ENCODE results near the gene AOPEP. TPM values are rescaled to one million over a fixed set of nuclear protein-coding genes. Genes with fewer than 3 reads are reported as not detected.

Gene AOPEP
- total RNA-seq, 1 experiment from 2014 or later: 14.4 TPM

DNA sequence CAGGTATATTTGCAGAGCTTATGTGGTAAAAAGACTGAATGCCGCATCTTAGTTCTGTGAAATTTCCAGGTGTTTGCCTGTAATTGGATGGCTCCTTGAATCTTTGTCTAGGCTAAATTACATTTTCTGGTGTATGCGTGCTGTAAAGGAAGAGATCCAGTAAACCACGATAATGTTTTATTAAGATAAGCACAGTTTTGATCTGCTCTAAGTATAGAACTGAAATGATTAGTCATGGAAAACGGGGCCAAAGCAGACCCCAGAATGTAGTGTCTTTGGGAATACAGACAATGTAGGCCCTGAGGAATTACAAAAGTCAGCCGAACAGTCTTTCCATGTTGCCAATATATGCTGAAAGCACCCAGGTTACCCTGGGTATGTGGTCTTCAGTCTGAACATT is 333.7 kb downstream of the AOPEP start:
- H3K4me3 Mint-ChIP-seq: no peak overlapping the region
- peaks cover 44% of the 10 kb centered on the region for H3K4me1 Mint-ChIP-seq
- no peaks in the 10 kb centered on the region for H3K9me3 Mint-ChIP-seq
- TF ChIP-seq, protein P1, sequence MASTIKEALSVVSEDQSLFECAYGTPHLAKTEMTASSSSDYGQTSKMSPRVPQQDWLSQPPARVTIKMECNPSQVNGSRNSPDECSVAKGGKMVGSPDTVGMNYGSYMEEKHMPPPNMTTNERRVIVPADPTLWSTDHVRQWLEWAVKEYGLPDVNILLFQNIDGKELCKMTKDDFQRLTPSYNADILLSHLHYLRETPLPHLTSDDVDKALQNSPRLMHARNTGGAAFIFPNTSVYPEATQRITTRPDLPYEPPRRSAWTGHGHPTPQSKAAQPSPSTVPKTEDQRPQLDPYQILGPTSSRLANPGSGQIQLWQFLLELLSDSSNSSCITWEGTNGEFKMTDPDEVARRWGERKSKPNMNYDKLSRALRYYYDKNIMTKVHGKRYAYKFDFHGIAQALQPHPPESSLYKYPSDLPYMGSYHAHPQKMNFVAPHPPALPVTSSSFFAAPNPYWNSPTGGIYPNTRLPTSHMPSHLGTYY (CRISPR knock-in tag; IDR thresholded peaks at IDR 0.05): no peak
- TF ChIP-seq ELF4 (CRISPR knock-in tag; IDR thresholded peaks at IDR 0.05; ENCODE audit: low read depth) (no peak), ZNF138 (CRISPR knock-in tag; conservative IDR thresholded peaks at IDR 0.05) (no peak), CBFB (CRISPR knock-in tag; IDR thresholded peaks at IDR 0.05; ENCODE audit: low read depth) (no peak), TEAD1 (CRISPR knock-in tag; IDR thresholded peaks at IDR 0.05) (no peak), GABPB1 (CRISPR knock-in tag; IDR thresholded peaks at IDR 0.05) (no peak), TEAD4 (CRISPR knock-in tag; IDR thresholded peaks at IDR 0.05) (no peak), IRF2 (CRISPR knock-in tag; IDR thresholded peaks at IDR 0.05; ENCODE audit: borderline replicate concordance, low read depth) (no peak), HMGA2 (CRISPR knock-in tag; IDR thresholded peaks at IDR 0.05) (no peak), SOX15 (CRISPR knock-in tag; IDR thresholded peaks at IDR 0.05) (no peak), GRHL2 (CRISPR knock-in tag; IDR thresholded peaks at IDR 0.05; ENCODE audit: insufficient replicate concordance, severe bottlenecking) (no peak), ZBTB21 (CRISPR knock-in tag; IDR thresholded peaks at IDR 0.05; ENCODE audit: borderline replicate concordance) (no peak), ZNF121 (CRISPR knock-in tag; IDR thresholded peaks at IDR 0.05) (no peak), NR1H2 (CRISPR knock-in tag; IDR thresholded peaks at IDR 0.05) (no peak)
- TF ChIP-seq, protein P2, sequence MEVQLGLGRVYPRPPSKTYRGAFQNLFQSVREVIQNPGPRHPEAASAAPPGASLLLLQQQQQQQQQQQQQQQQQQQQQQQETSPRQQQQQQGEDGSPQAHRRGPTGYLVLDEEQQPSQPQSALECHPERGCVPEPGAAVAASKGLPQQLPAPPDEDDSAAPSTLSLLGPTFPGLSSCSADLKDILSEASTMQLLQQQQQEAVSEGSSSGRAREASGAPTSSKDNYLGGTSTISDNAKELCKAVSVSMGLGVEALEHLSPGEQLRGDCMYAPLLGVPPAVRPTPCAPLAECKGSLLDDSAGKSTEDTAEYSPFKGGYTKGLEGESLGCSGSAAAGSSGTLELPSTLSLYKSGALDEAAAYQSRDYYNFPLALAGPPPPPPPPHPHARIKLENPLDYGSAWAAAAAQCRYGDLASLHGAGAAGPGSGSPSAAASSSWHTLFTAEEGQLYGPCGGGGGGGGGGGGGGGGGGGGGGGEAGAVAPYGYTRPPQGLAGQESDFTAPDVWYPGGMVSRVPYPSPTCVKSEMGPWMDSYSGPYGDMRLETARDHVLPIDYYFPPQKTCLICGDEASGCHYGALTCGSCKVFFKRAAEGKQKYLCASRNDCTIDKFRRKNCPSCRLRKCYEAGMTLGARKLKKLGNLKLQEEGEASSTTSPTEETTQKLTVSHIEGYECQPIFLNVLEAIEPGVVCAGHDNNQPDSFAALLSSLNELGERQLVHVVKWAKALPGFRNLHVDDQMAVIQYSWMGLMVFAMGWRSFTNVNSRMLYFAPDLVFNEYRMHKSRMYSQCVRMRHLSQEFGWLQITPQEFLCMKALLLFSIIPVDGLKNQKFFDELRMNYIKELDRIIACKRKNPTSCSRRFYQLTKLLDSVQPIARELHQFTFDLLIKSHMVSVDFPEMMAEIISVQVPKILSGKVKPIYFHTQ (CRISPR knock-in tag; IDR thresholded peaks at IDR 0.05): no peak
- TF ChIP-seq, protein P3, sequence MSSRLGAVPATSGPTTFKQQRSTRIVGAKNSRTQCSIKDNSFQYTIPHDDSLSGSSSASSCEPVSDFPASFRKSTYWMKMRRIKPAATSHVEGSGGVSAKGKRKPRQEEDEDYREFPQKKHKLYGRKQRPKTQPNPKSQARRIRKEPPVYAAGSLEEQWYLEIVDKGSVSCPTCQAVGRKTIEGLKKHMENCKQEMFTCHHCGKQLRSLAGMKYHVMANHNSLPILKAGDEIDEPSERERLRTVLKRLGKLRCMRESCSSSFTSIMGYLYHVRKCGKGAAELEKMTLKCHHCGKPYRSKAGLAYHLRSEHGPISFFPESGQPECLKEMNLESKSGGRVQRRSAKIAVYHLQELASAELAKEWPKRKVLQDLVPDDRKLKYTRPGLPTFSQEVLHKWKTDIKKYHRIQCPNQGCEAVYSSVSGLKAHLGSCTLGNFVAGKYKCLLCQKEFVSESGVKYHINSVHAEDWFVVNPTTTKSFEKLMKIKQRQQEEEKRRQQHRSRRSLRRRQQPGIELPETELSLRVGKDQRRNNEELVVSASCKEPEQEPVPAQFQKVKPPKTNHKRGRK (CRISPR knock-in tag; IDR thresholded peaks at IDR 0.05; ENCODE audit: borderline replicate concordance): no peak
- TF ChIP-seq, protein P4, sequence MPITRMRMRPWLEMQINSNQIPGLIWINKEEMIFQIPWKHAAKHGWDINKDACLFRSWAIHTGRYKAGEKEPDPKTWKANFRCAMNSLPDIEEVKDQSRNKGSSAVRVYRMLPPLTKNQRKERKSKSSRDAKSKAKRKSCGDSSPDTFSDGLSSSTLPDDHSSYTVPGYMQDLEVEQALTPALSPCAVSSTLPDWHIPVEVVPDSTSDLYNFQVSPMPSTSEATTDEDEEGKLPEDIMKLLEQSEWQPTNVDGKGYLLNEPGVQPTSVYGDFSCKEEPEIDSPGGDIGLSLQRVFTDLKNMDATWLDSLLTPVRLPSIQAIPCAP (CRISPR knock-in tag; IDR thresholded peaks at IDR 0.05): no peak
- POLR2A ChIA-PET: no interaction called here
- H3K36me3 Mint-ChIP-seq: no peaks in the 10 kb centered on the region
- no peak overlapping the region for H3K27ac Mint-ChIP-seq
- CTCF ChIA-PET: no interaction called here
- H3K27me3 Mint-ChIP-seq (ENCODE audit: low read depth): no peaks in the 10 kb centered on the region
- ATAC-seq (no peak), DNase-seq (ENCODE audit: low spot score) (no peak)

DNA sequence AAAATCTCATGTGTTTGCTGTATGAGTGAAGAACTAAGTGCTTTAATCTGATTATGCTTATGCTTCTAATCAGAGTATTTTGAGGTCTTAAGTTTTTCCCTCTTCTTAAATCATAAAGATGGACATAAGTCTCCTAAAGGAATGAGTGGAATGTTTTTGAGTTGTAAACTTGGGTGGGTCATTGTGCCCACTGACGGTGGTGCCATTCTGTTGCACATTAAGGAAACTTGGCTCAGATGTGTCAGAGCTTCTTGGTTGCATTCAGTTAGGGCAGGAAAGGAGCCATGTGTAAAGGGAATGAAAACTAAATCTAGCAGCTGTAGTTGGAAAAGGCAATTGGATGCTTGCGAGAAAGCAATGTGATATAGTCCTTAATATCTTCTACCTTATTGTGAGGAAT is 334.4 kb downstream of the AOPEP start:
- no peak overlapping the region for H3K27ac Mint-ChIP-seq
- TF ChIP-seq, protein P5, sequence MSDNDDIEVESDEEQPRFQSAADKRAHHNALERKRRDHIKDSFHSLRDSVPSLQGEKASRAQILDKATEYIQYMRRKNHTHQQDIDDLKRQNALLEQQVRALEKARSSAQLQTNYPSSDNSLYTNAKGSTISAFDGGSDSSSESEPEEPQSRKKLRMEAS (CRISPR knock-in tag; IDR thresholded peaks at IDR 0.05): no peak
- TF ChIP-seq, protein P6, sequence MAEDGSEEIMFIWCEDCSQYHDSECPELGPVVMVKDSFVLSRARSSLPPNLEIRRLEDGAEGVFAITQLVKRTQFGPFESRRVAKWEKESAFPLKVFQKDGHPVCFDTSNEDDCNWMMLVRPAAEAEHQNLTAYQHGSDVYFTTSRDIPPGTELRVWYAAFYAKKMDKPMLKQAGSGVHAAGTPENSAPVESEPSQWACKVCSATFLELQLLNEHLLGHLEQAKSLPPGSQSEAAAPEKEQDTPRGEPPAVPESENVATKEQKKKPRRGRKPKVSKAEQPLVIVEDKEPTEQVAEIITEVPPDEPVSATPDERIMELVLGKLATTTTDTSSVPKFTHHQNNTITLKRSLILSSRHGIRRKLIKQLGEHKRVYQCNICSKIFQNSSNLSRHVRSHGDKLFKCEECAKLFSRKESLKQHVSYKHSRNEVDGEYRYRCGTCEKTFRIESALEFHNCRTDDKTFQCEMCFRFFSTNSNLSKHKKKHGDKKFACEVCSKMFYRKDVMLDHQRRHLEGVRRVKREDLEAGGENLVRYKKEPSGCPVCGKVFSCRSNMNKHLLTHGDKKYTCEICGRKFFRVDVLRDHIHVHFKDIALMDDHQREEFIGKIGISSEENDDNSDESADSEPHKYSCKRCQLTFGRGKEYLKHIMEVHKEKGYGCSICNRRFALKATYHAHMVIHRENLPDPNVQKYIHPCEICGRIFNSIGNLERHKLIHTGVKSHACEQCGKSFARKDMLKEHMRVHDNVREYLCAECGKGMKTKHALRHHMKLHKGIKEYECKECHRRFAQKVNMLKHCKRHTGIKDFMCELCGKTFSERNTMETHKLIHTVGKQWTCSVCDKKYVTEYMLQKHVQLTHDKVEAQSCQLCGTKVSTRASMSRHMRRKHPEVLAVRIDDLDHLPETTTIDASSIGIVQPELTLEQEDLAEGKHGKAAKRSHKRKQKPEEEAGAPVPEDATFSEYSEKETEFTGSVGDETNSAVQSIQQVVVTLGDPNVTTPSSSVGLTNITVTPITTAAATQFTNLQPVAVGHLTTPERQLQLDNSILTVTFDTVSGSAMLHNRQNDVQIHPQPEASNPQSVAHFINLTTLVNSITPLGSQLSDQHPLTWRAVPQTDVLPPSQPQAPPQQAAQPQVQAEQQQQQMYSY (CRISPR knock-in tag; IDR thresholded peaks at IDR 0.05): no peak
- TF ChIP-seq, protein P4 (CRISPR knock-in tag; IDR thresholded peaks at IDR 0.05): no peak
- TF ChIP-seq TCF7 (CRISPR knock-in tag; IDR thresholded peaks at IDR 0.05; ENCODE audit: low read depth): no peak
- TF ChIP-seq, protein P7, sequence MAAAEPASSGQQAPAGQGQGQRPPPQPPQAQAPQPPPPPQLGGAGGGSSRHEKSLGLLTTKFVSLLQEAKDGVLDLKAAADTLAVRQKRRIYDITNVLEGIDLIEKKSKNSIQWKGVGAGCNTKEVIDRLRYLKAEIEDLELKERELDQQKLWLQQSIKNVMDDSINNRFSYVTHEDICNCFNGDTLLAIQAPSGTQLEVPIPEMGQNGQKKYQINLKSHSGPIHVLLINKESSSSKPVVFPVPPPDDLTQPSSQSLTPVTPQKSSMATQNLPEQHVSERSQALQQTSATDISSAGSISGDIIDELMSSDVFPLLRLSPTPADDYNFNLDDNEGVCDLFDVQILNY (CRISPR knock-in tag; IDR thresholded peaks at IDR 0.05): no peak

More for the DNA sequence above, 334.4 kb downstream of the AOPEP start:
- DNase-seq (ENCODE audit: low spot score) (no peak), ATAC-seq (no peak)
- Mint-ChIP-seq H3K27me3 (ENCODE audit: low read depth) (no peaks in the 10 kb centered on the region), H3K4me1 (peaks cover 37% of the 10 kb centered on the region), H3K36me3 (no peaks in the 10 kb centered on the region), H3K4me3 (no peak overlapping the region), H3K9me3 (no peaks in the 10 kb centered on the region)
- POLR2A ChIA-PET: no interaction called here
- CTCF ChIA-PET: interaction anchor here (0.8 to 1.9 kb wide), 2 partner anchors 12 to 22 kb away, joined by 3 to 6 read pairs; no protein-coding TSS in a partner anchor

Measured in WTC11 (cell line).